ENCODE data around the gene ZNF701. TPM values are rescaled to one million over a fixed set of nuclear protein-coding genes. Genes with fewer than 3 reads are reported as not detected.
"Not testable (repeated sequence)": the region's sequence is repeated elsewhere in the genome, so short reads cannot be mapped to it uniquely, and the experiment has no call there.

Gene ZNF701
- total RNA-seq, 4 donors from 2014 or later = 8.6 to 24.6 (median 10.2) TPM

GRCh38 chr19:52601025-52601973 lies 31.2 kb downstream of the ZNF701 start:
- ATAC-seq (ENCODE audit: low FRiP score) (peak; percentile 100), DNase-seq (ENCODE audit: low spot score) (peak; percentile 97)
- TF ChIP-seq CTCF (IDR thresholded peaks at IDR 0.05) = no peak

GRCh38 chr19:52601974-52602366 lies 31.9 kb downstream of the ZNF701 start:
- DNase-seq (ENCODE audit: low spot score) = not testable (repeated sequence)

GRCh38 chr19:52602941-52603340 lies 32.9 kb downstream of the ZNF701 start:
- no peak for DNase-seq (ENCODE audit: low spot score)
- no peak for ATAC-seq (ENCODE audit: low FRiP score)
- no peak for TF ChIP-seq CTCF (IDR thresholded peaks at IDR 0.05)

More at GRCh38 chr19:52601974-52602366, 31.9 kb downstream of the ZNF701 start:
- ATAC-seq (ENCODE audit: low FRiP score) = not testable (repeated sequence)

GRCh38 chr19:52603558-52604207 lies 33.6 kb downstream of the ZNF701 start:
- no peak for TF ChIP-seq CTCF (IDR thresholded peaks at IDR 0.05)
- DNase-seq (ENCODE audit: low spot score) = no peak
- no peak for ATAC-seq (ENCODE audit: low FRiP score)

GRCh38 chr19:52613299-52613906 lies 43.3 kb downstream of the ZNF701 start:
- TF ChIP-seq CTCF (IDR thresholded peaks at IDR 0.05) = no peak
- ATAC-seq (ENCODE audit: low FRiP score) (no peak), DNase-seq (ENCODE audit: low spot score) (no peak)

- ATAC-seq (ENCODE audit: low FRiP score) = no peak
- no peak for TF ChIP-seq CTCF (IDR thresholded peaks at IDR 0.05)
- DNase-seq (ENCODE audit: low spot score) = no peak
Observed at GRCh38 chr19:52621376-52621775, 51.3 kb downstream of the ZNF701 start.

- TF ChIP-seq CTCF (IDR thresholded peaks at IDR 0.05) = no peak
- no peak for DNase-seq (ENCODE audit: low spot score)
- no peak for ATAC-seq (ENCODE audit: low FRiP score)
Observed at GRCh38 chr19:52622261-52622660, 52.2 kb downstream of the ZNF701 start.

Data from omental fat pad (tissue), 4 donors.